HepG2 (cell line): Measurements from ENCODE around the gene RCC2. TPM values are rescaled to one million over a fixed set of nuclear protein-coding genes. Genes with fewer than 3 reads are reported as not detected.

Source experiments
- ATAC-seq: fragments of 200-7000 bp; cut with Tn5 transposase; 3 replicates; pipeline ENCODE4 v1.9.1; 2020; ENCODE audit warnings: mild to moderate bottlenecking, moderate library complexity
- BruUV-seq: library from RNA; stranded (reverse); fragments of 400-500 nt; replicated peaks from 2 replicates; lab custom pipeline; 2021; lab: Mats Ljungman, UMichigan
- CTCF ChIA-PET: fragments of 300-600 bp; formaldehyde crosslinking; extraction: SDS; loops from one replicate; lab custom pipeline; 2021; ENCODE audit warnings: low total read pairs, inconsistent platforms, low intra/inter-chr PET ratio; lab: Yijun Ruan, JAX
- POLR2A ChIA-PET: fragments of 350-600 bp; sonication (Branson Sonifier 250); formaldehyde crosslinking; loops from one replicate; lab custom pipeline; 2020; ENCODE audit warnings: antibody characterized with exemption, inconsistent platforms; lab: Yijun Ruan, JAX
- DNase-seq: peaks from one replicate; pipeline ENCODE4 v3.0.0-alpha.2; 2015; ENCODE audit warnings: low spot score
- FAIRE-seq: peaks from 3 replicates; lab custom pipeline; 2011; peaks lifted over from hg19 to GRCh38; lab: Jason Lieb, UNC
- H2AFZ ChIP-seq: one replicate; pipeline ENCODE4 v1.6.1; 2011; ENCODE audit warnings: low read length, inconsistent platforms
- H3K27ac ChIP-seq: fragments of 300-600 bp; 3 replicates; pipeline ENCODE4 v1.8.0; 2011; ENCODE audit warnings: mixed run types, mild to moderate bottlenecking, mixed read lengths, low read length, inconsistent platforms; ENCODE audit not compliant: insufficient read depth; ENCODE audit errors: extremely low read length
- H3K27me3 ChIP-seq, 2 experiments: fragments of 200-600 bp in 1 of 2; 2 replicates in 1 of 2; 3 replicates in 1 of 2; pipeline versions ENCODE4 v1.6.0 to v1.8.0; 2011; ENCODE audit warnings: low read length in 2 of 2, mild to moderate bottlenecking in 2 of 2, moderate library complexity in 2 of 2, inconsistent platforms in 1 of 2; ENCODE audit not compliant: insufficient read depth in 2 of 2, control insufficient read depth in 1 of 2
- H3K36me3 ChIP-seq, 2 experiments: fragments of 200-600 bp in 1 of 2; replicated peaks in 1 of 2; 2 replicates in 1 of 2; 3 replicates in 1 of 2; pipeline versions ENCODE4 v1.5.1 to v1.8.0; 2011; ENCODE audit warnings: low read length in 2 of 2, inconsistent platforms in 1 of 2; ENCODE audit not compliant: insufficient read depth in 2 of 2, control insufficient read depth in 1 of 2
- H3K4me1 ChIP-seq: 2 replicates; pipeline ENCODE4 v1.5.1; 2012; ENCODE audit warnings: low read length, inconsistent platforms; ENCODE audit not compliant: insufficient read depth
- H3K4me2 ChIP-seq: 2 replicates; pipeline ENCODE4 v1.6.0; 2011; ENCODE audit warnings: low read depth, low read length, inconsistent platforms
- H3K4me3 ChIP-seq, 3 experiments: fragments of 200-600 bp in 1 of 3; sonication (generic), shearing (Covaris generic) in 1 of 3; replicated peaks in 1 of 3; 2 replicates each; pipeline ENCODE4 v1.5.1; 2011 to 2016; ENCODE audit warnings: low read length in 3 of 3, inconsistent platforms in 2 of 3, low read depth in 2 of 3, mild to moderate bottlenecking in 2 of 3, control low read depth in 1 of 3, mixed read lengths in 1 of 3; ENCODE audit not compliant: insufficient read depth in 1 of 3
- H3K79me2 ChIP-seq: one replicate; pipeline ENCODE4 v1.6.1; 2011; ENCODE audit warnings: low read length, inconsistent platforms; ENCODE audit not compliant: insufficient read depth
- H3K9ac ChIP-seq: 2 replicates; pipeline ENCODE4 v1.6.0; 2011; ENCODE audit warnings: mild to moderate bottlenecking, low read depth, low read length, inconsistent platforms; ENCODE audit not compliant: insufficient read depth
- H3K9me3 ChIP-seq: 2 replicates; pipeline ENCODE4 v1.5.1; 2012; ENCODE audit warnings: mild to moderate bottlenecking, low read length
- H4K20me1 ChIP-seq: 2 replicates; pipeline ENCODE4 v1.6.0; 2011; ENCODE audit warnings: inconsistent platforms, mild to moderate bottlenecking, low read length, moderate library complexity; ENCODE audit not compliant: insufficient read depth
- ARNT2 ChIP-seq: sonication (generic); formaldehyde crosslinking; IDR thresholded peaks from 2 replicates; pipeline ENCODE4 v1.8.0; 2022; ENCODE audit warnings: mild to moderate bottlenecking, low read depth, missing genetic modification reagents, moderate library complexity
- CREB3 ChIP-seq: sonication (generic); formaldehyde crosslinking; IDR thresholded peaks from 2 replicates; pipeline ENCODE4 v1.5.0; 2020; ENCODE audit warnings: missing genetic modification reagents
- EED ChIP-seq: sonication (generic); formaldehyde crosslinking; IDR thresholded peaks from 2 replicates; pipeline ENCODE4 v1.5.0; 2020; ENCODE audit warnings: mild to moderate bottlenecking, missing genetic modification reagents
- FOXK2 ChIP-seq: fragments of 450-650 bp; IDR thresholded peaks from 2 replicates; pipeline ENCODE4 v1.6.1; 2016
- HNRNPUL1 ChIP-seq: fragments of 200-400 bp; formaldehyde crosslinking; IDR thresholded peaks from 2 replicates; pipeline ENCODE4 v1.6.1; 2017; ENCODE audit warnings: low read depth, mild to moderate bottlenecking, low read length, moderate library complexity
- KMT2A ChIP-seq: sonication (generic); formaldehyde crosslinking; IDR thresholded peaks from 2 replicates; pipeline ENCODE4 v1.4.0; 2020; ENCODE audit warnings: missing genetic modification reagents
- MED13 ChIP-seq: sonication (generic); formaldehyde crosslinking; IDR thresholded peaks from 2 replicates; pipeline ENCODE4 v1.5.0; 2020; ENCODE audit warnings: missing genetic modification reagents
- MTERF4 ChIP-seq: sonication (generic); formaldehyde crosslinking; IDR thresholded peaks from 2 replicates; pipeline ENCODE4 v1.8.0; 2023; ENCODE audit warnings: mild to moderate bottlenecking, missing genetic modification reagents
- PHF20 ChIP-seq: sonication (generic); formaldehyde crosslinking; IDR thresholded peaks from 2 replicates; pipeline ENCODE4 v1.5.0; 2020; ENCODE audit warnings: mild to moderate bottlenecking, missing genetic modification reagents
- TEF ChIP-seq: sonication (generic); formaldehyde crosslinking; IDR thresholded peaks from 2 replicates; pipeline ENCODE4 v1.5.0; 2020; ENCODE audit warnings: missing genetic modification reagents
- ZMAT3 ChIP-seq: sonication (generic); formaldehyde crosslinking; conservative IDR thresholded peaks from 2 replicates; pipeline ENCODE4 v1.7.0; 2021; ENCODE audit warnings: missing genetic modification reagents
- ZNF296 ChIP-seq: sonication (generic); formaldehyde crosslinking; conservative IDR thresholded peaks from 2 replicates; pipeline ENCODE4 v1.5.0; 2020; ENCODE audit warnings: mild to moderate bottlenecking, missing genetic modification reagents
- ZNF576 ChIP-seq: sonication (generic); formaldehyde crosslinking; IDR thresholded peaks from 2 replicates; pipeline ENCODE4 v1.4.0; 2020; ENCODE audit warnings: mild to moderate bottlenecking, missing genetic modification reagents
- WGBS: methylation state at CpG from one replicate; pipeline ENCODE4 v1.1.6; 2017; ENCODE audit warnings: low lambda C conversion rate; 5-methylcytosine and 5-hydroxymethylcytosine counted together
- in situ Hi-C: cut with HindIII; loops from 2 replicates; pipeline ENCODE4 v1.10.0; 2017; ENCODE audit warnings: low pct_unique_long_range_greater_than_20kb; ENCODE audit not compliant: extremely low pct_ligation_motif_present
- intact Hi-C: fragments of 100-400 bp; cut with micrococcal nuclease; formaldehyde crosslinking; loops from one replicate; pipeline ENCODE4 v1.10.0; 2022; ENCODE audit not compliant: unreplicated experiment
- polyA plus RNA-seq, 8 experiments: library from polyadenylated mRNA; depleted of rRNA in 3 of 8; stranded (reverse) in 7 of 8; unstranded in 1 of 8; fragments of >200 nt; fragmentation: Illumina TruSeq in 4 of 8; extraction: Trizol in 4 of 8; gene quantifications; 2 replicates each; pipeline versions ENCODE4 v1.2.1 to v1.2.3, GENCODE V29; 2011 to 2016; ENCODE audit warnings: low read depth in 4 of 8, missing spikeins in 1 of 8, mixed read lengths in 1 of 8; ENCODE audit not compliant: insufficient read depth in 1 of 8
- total RNA-seq, 5 experiments: library from RNA; depleted of rRNA; stranded (reverse); fragments of >200 nt; fragmentation: Illumina TruSeq; extraction: Trizol; gene quantifications; 2 replicates each; pipeline ENCODE4 v1.2.3, GENCODE V29; 2016; ENCODE audit warnings: low read depth in 1 of 5

RCC2 gene
- total and polyA plus RNA-seq, 2 of the 13 experiments (the other 11 are each of a cell fraction or from before 2014, with no cell fraction given) = 20.5 to 55.8 TPM

- no peak for FAIRE-seq
- CTCF ChIA-PET = no interaction called here
- no peak overlapping the region for H2AFZ ChIP-seq
These were observed 77.8 kb downstream of the RCC2 start for GRCh38 chr1:17361687-17362086.

GRCh38 chr1:17360272-17360956 is 79.1 kb downstream of the RCC2 start:
- no peak overlapping the region for H3K4me2 ChIP-seq
- POLR2A ChIA-PET = no interaction called here
- intact Hi-C loops = no loop called here
- no peak for TF ChIP-seq FOXK2
- no peak for TF ChIP-seq CREB3
- TF ChIP-seq ARNT2 = no peak
- TF ChIP-seq PHF20 = no peak
- no peak for TF ChIP-seq TEF (CRISPR knock-in tag)
- TF ChIP-seq ZMAT3 (CRISPR knock-in tag) = no peak
- no peak for TF ChIP-seq EED (CRISPR knock-in tag)
- no peak for TF ChIP-seq HNRNPUL1
- TF ChIP-seq KMT2A (CRISPR knock-in tag) = no peak
- no peak for TF ChIP-seq ZNF296 (CRISPR knock-in tag)
- TF ChIP-seq MED13 (CRISPR knock-in tag) = no peak
- TF ChIP-seq ZNF576 (CRISPR knock-in tag) = no peak

More at GRCh38 chr1:17361687-17362086, 77.8 kb downstream of the RCC2 start:
- intact Hi-C loops = no loop called here
- H3K27me3 ChIP-seq = peaks cover 0 to 14% of the 10 kb centered on the region in 2 experiments; a peak in 2 of 5 replicates
- no peaks in the 10 kb centered on the region for H3K4me1 ChIP-seq
- H3K36me3 ChIP-seq = no peaks in the 10 kb centered on the region
- ATAC-seq (no peak), DNase-seq (no peak)
- in situ Hi-C loops = no loop called here
- H4K20me1 ChIP-seq = no peaks in the 10 kb centered on the region
- TF ChIP-seq MTERF4 (CRISPR knock-in tag) = no peak
- no peaks in the 10 kb centered on the region for H3K9me3 ChIP-seq
- H3K79me2 ChIP-seq = no peaks in the 10 kb centered on the region
- POLR2A ChIA-PET = no interaction called here
- no TSS peak for BruUV-seq
- H3K4me2 ChIP-seq = no peak overlapping the region
- H3K4me3 ChIP-seq = no peak overlapping the region
- WGBS = 47% methylated on average over 4 of the region's 4 CpGs
- H3K27ac ChIP-seq = no peak overlapping the region
- no peak overlapping the region for H3K9ac ChIP-seq

More at GRCh38 chr1:17360272-17360956, 79.1 kb downstream of the RCC2 start:
- Histone ChIP-seq H4K20me1 (no peaks in the 10 kb centered on the region), H3K27ac (no peak overlapping the region), H3K79me2 (no peaks in the 10 kb centered on the region), H2AFZ (no peak overlapping the region), H3K36me3 (no peaks in the 10 kb centered on the region), H3K27me3 (peaks cover 0 to 24% of the 10 kb centered on the region in 2 experiments; a peak in 3 of 5 replicates), H3K9me3 (no peaks in the 10 kb centered on the region), H3K4me1 (no peaks in the 10 kb centered on the region), H3K4me3 (no peak overlapping the region), H3K9ac (no peak overlapping the region)
- no peak for FAIRE-seq
- no TSS peak for BruUV-seq
- DNase-seq = no peak
- CTCF ChIA-PET = no interaction called here
- 32% methylated on average over 11 of the region's 11 CpGs for WGBS
- ATAC-seq = no peak
- in situ Hi-C loops = no loop called here
